GM12878 (cell line): ENCODE data around the gene PPP1R7. TPM values are rescaled to one million over a fixed set of nuclear protein-coding genes. Genes with fewer than 3 reads are reported as not detected.

Experiments used
- ATAC-seq: fragments of 200-7000 bp; cut with Tn5 transposase; 3 replicates; pipeline ENCODE4 v1.9.1; 2020; ENCODE audit warnings: mild to moderate bottlenecking, moderate library complexity
- BruUV-seq: library from RNA; stranded (reverse); fragments of 400-500 nt; replicated peaks from 2 replicates; lab custom pipeline; 2021; lab: Mats Ljungman, UMichigan
- CTCF ChIA-PET: fragments of 300-600 bp; sonication (Branson Sonifier 250); formaldehyde crosslinking; extraction: SDS; loops from one replicate; lab custom pipeline; 2021; ENCODE audit warnings: inconsistent platforms; lab: Yijun Ruan, JAX
- POLR2A ChIA-PET: fragments of 350-600 bp; formaldehyde crosslinking; extraction: SDS; loops from one replicate; lab custom pipeline; 2021; ENCODE audit warnings: inconsistent platforms; lab: Charles Lee
- RAD21 ChIA-PET: fragments of 300-600 bp; sonication (Branson Sonifier 250); formaldehyde crosslinking; loops from one replicate; lab custom pipeline; 2023; ENCODE audit warnings: antibody characterized with exemption; ENCODE audit not compliant: unreplicated experiment; lab: Charles Lee
- SMC1A ChIA-PET: fragments of 300-600 bp; sonication (Branson Sonifier 250); formaldehyde crosslinking; loops from one replicate; lab custom pipeline; 2023; ENCODE audit not compliant: unreplicated experiment, uncharacterized antibody; lab: Charles Lee
- DNase-seq: peaks from one replicate; pipeline ENCODE4 v3.0.0-alpha.2; 2011; ENCODE audit warnings: low read depth, low spot score
- FAIRE-seq: peaks from 3 replicates; lab custom pipeline; 2011; peaks lifted over from hg19 to GRCh38; lab: Jason Lieb, UNC
- H2AFZ ChIP-seq: 2 replicates; pipeline ENCODE4 v1.6.0; 2011; ENCODE audit warnings: low read depth, low read length, control low read depth; ENCODE audit not compliant: control insufficient read depth
- H3K27ac ChIP-seq: 2 replicates; pipeline ENCODE4 v1.5.1; 2011; ENCODE audit warnings: control low read depth; ENCODE audit not compliant: control insufficient read depth, insufficient read depth
- H3K27me3 ChIP-seq, 2 experiments: replicated peaks in 1 of 2; 2 replicates each; pipeline versions ENCODE4 v1.6.0 to v1.6.1; 2011; ENCODE audit warnings: low read length in 1 of 2; ENCODE audit not compliant: control insufficient read depth in 2 of 2, insufficient read depth in 2 of 2
- H3K36me3 ChIP-seq, 2 experiments: 2 replicates each; pipeline ENCODE4 v1.5.1; 2011; ENCODE audit warnings: low read length in 1 of 2; ENCODE audit not compliant: control insufficient read depth in 2 of 2, insufficient read depth in 2 of 2
- H3K4me1 ChIP-seq: 2 replicates; pipeline ENCODE4 v1.6.1; 2011; ENCODE audit warnings: mild to moderate bottlenecking, low read length, moderate library complexity, mixed read lengths; ENCODE audit not compliant: control insufficient read depth, insufficient read depth
- H3K4me2 ChIP-seq: 2 replicates; pipeline ENCODE4 v1.6.0; 2011; ENCODE audit warnings: control low read depth; ENCODE audit not compliant: control insufficient read depth, insufficient read depth
- H3K4me3 ChIP-seq: fragments of 200-600 bp; sonication (generic); 2 replicates; pipeline ENCODE4 v1.5.1; 2016
- H3K79me2 ChIP-seq: 2 replicates; pipeline ENCODE4 v1.6.0; 2011; ENCODE audit warnings: low read length; ENCODE audit not compliant: control insufficient read depth, insufficient read depth
- H3K9ac ChIP-seq: 2 replicates; pipeline ENCODE4 v1.8.0; 2011; ENCODE audit warnings: low read length, control low read depth, mixed read lengths; ENCODE audit not compliant: control insufficient read depth, insufficient read depth
- H3K9me3 ChIP-seq: replicated peaks from 3 replicates; pipeline ENCODE4 v1.5.1; 2011; ENCODE audit warnings: mild to moderate bottlenecking, low read length; ENCODE audit not compliant: control insufficient read depth, insufficient read depth
- H4K20me1 ChIP-seq: 2 replicates; pipeline ENCODE4 v1.6.0; 2011; ENCODE audit not compliant: control insufficient read depth, insufficient read depth
- EZH2 ChIP-seq: IDR thresholded peaks from 2 replicates; pipeline ENCODE4 v1.6.1; 2012; ENCODE audit warnings: low read depth, mild to moderate bottlenecking, control low read depth, inconsistent platforms, low read length, borderline replicate concordance; ENCODE audit not compliant: control insufficient read depth
- JUNB ChIP-seq: IDR thresholded peaks from 2 replicates; pipeline ENCODE4 v1.6.1; 2016; ENCODE audit warnings: antibody characterized with exemption, mild to moderate bottlenecking
- MTA2 ChIP-seq: fragments of 450-650 bp; IDR thresholded peaks from 2 replicates; pipeline ENCODE4 v1.6.1; 2016; ENCODE audit warnings: low read depth, mild to moderate bottlenecking, moderate library complexity
- POLR2AphosphoS2 ChIP-seq: IDR thresholded peaks from 2 replicates; pipeline ENCODE4 v1.6.1; 2011; ENCODE audit warnings: low read depth, mild to moderate bottlenecking, low read length, improper control_type of control experiment, moderate library complexity
- SIX5 ChIP-seq: IDR thresholded peaks from 2 replicates; pipeline ENCODE4 v1.6.1; 2011; ENCODE audit warnings: mild to moderate bottlenecking, low read depth, low read length, moderate library complexity; ENCODE audit not compliant: severe bottlenecking
- WGBS: methylation state at CpG from one replicate; pipeline ENCODE4 v1.1.6; 2016; ENCODE audit warnings: low lambda C conversion rate; ENCODE audit not compliant: insufficient replicate concordance, insufficient coverage; ENCODE audit errors: missing lambda C conversion rate; 5-methylcytosine and 5-hydroxymethylcytosine counted together
- in situ Hi-C: fragments of 300-500 bp; cut with MboI; formaldehyde crosslinking; loops from 9 replicates; pipeline ENCODE4 v1.14.3; 2018; ENCODE audit warnings: mixed read lengths
- intact Hi-C: fragments of 100-400 bp; cut with micrococcal nuclease; formaldehyde crosslinking; loops from one replicate; pipeline ENCODE4 v1.14.2; 2022; ENCODE audit not compliant: unreplicated experiment
- polyA plus RNA-seq, 11 experiments: library from polyadenylated mRNA; depleted of rRNA in 4 of 11; unstranded in 6 of 11; stranded (reverse) in 5 of 11; fragments of >200 nt; fragmentation: Nextera tagmentation in 4 of 11; fragmentation: Illumina TruSeq in 1 of 11; extraction: Ambion mirVana in 4 of 11; extraction: Trizol in 1 of 11; gene quantifications; 1 replicate in 1 of 11; 2 replicates in 10 of 11; pipeline versions ENCODE4 v1.2.1 to v1.2.3, GENCODE V29; 2011 to 2016; ENCODE audit warnings: inconsistent platforms in 2 of 11, missing spikeins in 2 of 11, low read depth in 1 of 11
- total RNA-seq, 4 experiments: library from RNA; depleted of rRNA in 3 of 4; stranded (reverse); fragments of >200 nt in 3 of 4; fragmentation: Illumina TruSeq in 1 of 4; extraction: Trizol in 1 of 4; gene quantifications; 2 replicates each; pipeline versions ENCODE4 v1.2.1 to v1.2.3, GENCODE V29; 2013 to 2021
- TF ChIP-seq, protein P1 (sequence below): fragments of 450-650 bp; formaldehyde crosslinking; IDR thresholded peaks from 2 replicates; pipeline ENCODE4 v1.5.0; 2022; ENCODE audit warnings: mild to moderate bottlenecking, missing genetic modification characterization

Gene PPP1R7
- total and polyA plus RNA-seq, 10 of the 15 experiments (the other 5 are each of a cell fraction or from before 2014, with no cell fraction given) = 78.5 to 174 (median 93.7) TPM

DNA sequence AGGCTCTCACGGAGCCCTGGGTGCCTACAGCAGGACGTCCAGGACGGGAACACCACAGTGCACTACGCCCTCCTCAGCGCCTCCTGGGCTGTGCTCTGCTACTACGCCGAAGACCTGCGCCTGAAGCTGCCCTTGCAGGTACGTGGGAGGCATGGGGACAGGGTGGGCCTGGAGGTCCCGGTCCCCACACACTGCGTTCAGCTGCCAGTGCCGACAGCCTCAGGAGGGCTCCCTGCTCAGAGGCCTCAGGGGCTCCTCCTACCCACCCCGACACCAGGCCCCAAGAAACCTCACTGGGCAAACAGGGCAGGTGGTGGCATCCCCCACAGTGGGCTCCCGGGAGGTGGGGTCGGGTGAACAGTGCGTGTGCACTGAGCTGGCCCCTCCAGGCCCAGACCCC, 49.0 kb downstream of the PPP1R7 start:
- FAIRE-seq = no peak
- ATAC-seq = no peak
- H3K4me3 ChIP-seq = no peak overlapping the region
- no peak overlapping the region for H3K4me2 ChIP-seq
- no peaks in the 10 kb centered on the region for H3K9me3 ChIP-seq
- H3K36me3 ChIP-seq = no peaks in the 10 kb centered on the region
- H3K79me2 ChIP-seq = no peaks in the 10 kb centered on the region
- BruUV-seq = no TSS peak
- ChIA-PET SMC1A (no interaction called here), CTCF (no interaction called here), RAD21 (no interaction called here), POLR2A (no interaction called here)
- H3K27me3 ChIP-seq = no peaks in the 10 kb centered on the region
- H3K4me1 ChIP-seq = no peaks in the 10 kb centered on the region
- no peak overlapping the region for H3K27ac ChIP-seq
- WGBS = 63% methylated on average over 15 of the region's 16 CpGs
- DNase-seq = no peak
- no peak overlapping the region for H2AFZ ChIP-seq
- intact Hi-C loops (no loop called here), in situ Hi-C loops (no loop called here)
- TF ChIP-seq, protein P1, sequence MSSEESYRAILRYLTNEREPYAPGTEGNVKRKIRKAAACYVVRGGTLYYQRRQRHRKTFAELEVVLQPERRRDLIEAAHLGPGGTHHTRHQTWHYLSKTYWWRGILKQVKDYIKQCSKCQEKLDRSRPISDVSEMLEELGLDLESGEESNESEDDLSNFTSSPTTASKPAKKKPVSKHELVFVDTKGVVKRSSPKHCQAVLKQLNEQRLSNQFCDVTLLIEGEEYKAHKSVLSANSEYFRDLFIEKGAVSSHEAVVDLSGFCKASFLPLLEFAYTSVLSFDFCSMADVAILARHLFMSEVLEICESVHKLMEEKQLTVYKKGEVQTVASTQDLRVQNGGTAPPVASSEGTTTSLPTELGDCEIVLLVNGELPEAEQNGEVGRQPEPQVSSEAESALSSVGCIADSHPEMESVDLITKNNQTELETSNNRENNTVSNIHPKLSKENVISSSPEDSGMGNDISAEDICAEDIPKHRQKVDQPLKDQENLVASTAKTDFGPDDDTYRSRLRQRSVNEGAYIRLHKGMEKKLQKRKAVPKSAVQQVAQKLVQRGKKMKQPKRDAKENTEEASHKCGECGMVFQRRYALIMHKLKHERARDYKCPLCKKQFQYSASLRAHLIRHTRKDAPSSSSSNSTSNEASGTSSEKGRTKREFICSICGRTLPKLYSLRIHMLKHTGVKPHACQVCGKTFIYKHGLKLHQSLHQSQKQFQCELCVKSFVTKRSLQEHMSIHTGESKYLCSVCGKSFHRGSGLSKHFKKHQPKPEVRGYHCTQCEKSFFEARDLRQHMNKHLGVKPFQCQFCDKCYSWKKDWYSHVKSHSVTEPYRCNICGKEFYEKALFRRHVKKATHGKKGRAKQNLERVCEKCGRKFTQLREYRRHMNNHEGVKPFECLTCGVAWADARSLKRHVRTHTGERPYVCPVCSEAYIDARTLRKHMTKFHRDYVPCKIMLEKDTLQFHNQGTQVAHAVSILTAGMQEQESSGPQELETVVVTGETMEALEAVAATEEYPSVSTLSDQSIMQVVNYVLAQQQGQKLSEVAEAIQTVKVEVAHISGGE (CRISPR knock-in tag) = no peak
- TF ChIP-seq EZH2 (no peak), MTA2 (no peak), SIX5 (no peak), POLR2AphosphoS2 (no peak), JUNB (no peak)
- H4K20me1 ChIP-seq = no peaks in the 10 kb centered on the region
- H3K9ac ChIP-seq = no peak overlapping the region
